HepG2 (cell line): ENCODE data around the gene JMJD6. TPM values are rescaled to one million over a fixed set of nuclear protein-coding genes. Genes with fewer than 3 reads are reported as not detected.

Experiments used
- CBX2 ChIP-seq, 2 experiments: fragments of 200-600 bp in 1 of 2; sonication (generic); formaldehyde crosslinking in 1 of 2; IDR thresholded peaks; 2 replicates each; pipeline versions ENCODE4 v1.7.0 to v1.8.1; 2018 to 2022; ENCODE audit warnings: low read depth in 2 of 2, low read length in 1 of 2, mild to moderate bottlenecking in 1 of 2, missing genetic modification reagents in 1 of 2
- CERS6 ChIP-seq: sonication (generic); formaldehyde crosslinking; IDR thresholded peaks from 2 replicates; pipeline ENCODE4 v1.5.0; 2020; ENCODE audit warnings: missing genetic modification reagents
- DMAP1 ChIP-seq: IDR thresholded peaks from 2 replicates; pipeline ENCODE4 v1.6.1; 2016
- ELF3 ChIP-seq: IDR thresholded peaks from 2 replicates; pipeline ENCODE4 v1.6.1; 2016; ENCODE audit warnings: missing genetic modification reagents, missing compliant biosample characterization
- ERF ChIP-seq: IDR thresholded peaks from 2 replicates; pipeline ENCODE4 v1.6.1; 2018; ENCODE audit warnings: missing biosample characterization, missing genetic modification reagents
- FOXA3 ChIP-seq: IDR thresholded peaks from 2 replicates; pipeline ENCODE4 v1.6.1; 2016; ENCODE audit warnings: missing genetic modification reagents, missing compliant biosample characterization
- FOXJ3 ChIP-seq: sonication (generic); formaldehyde crosslinking; IDR thresholded peaks from 2 replicates; pipeline ENCODE4 v1.4.0; 2020; ENCODE audit warnings: missing genetic modification reagents, mild to moderate bottlenecking, borderline replicate concordance
- MAF1 ChIP-seq: sonication (generic); formaldehyde crosslinking; IDR thresholded peaks from 2 replicates; pipeline ENCODE4 v1.5.0; 2020; ENCODE audit warnings: missing genetic modification reagents, borderline replicate concordance
- MAFF ChIP-seq: IDR thresholded peaks from 2 replicates; pipeline ENCODE4 v1.6.1; 2011; ENCODE audit warnings: low read depth, low read length, improper control_type of control experiment
- RARG ChIP-seq: sonication (generic); formaldehyde crosslinking; IDR thresholded peaks from 2 replicates; pipeline ENCODE4 v1.4.0; 2020; ENCODE audit warnings: low read depth, mild to moderate bottlenecking, missing genetic modification reagents
- SMAD9 ChIP-seq: sonication (generic); formaldehyde crosslinking; IDR thresholded peaks from 2 replicates; pipeline ENCODE4 v1.5.1; 2020; ENCODE audit warnings: mild to moderate bottlenecking, missing genetic modification reagents
- USF2 ChIP-seq, 2 experiments: sonication (generic) in 1 of 2; formaldehyde crosslinking in 1 of 2; IDR thresholded peaks; 2 replicates each; pipeline versions ENCODE4 v1.5.1 to v1.6.1; 2011 to 2020; ENCODE audit warnings: borderline replicate concordance in 1 of 2, low read depth in 1 of 2, low read length in 1 of 2, mild to moderate bottlenecking in 1 of 2, missing genetic modification reagents in 1 of 2, moderate library complexity in 1 of 2
- ZNF138 ChIP-seq: sonication (generic); formaldehyde crosslinking; IDR thresholded peaks from 2 replicates; pipeline ENCODE4 v1.5.0; 2020; ENCODE audit warnings: mild to moderate bottlenecking, low read depth, missing genetic modification reagents
- ZNF180 ChIP-seq: sonication (generic); formaldehyde crosslinking; IDR thresholded peaks from 2 replicates; pipeline ENCODE4 v1.4.0; 2020; ENCODE audit warnings: low read depth, missing genetic modification reagents, borderline replicate concordance
- ZNF3 ChIP-seq: IDR thresholded peaks from 2 replicates; pipeline ENCODE4 v1.7.0; 2017; ENCODE audit warnings: inconsistent platforms
- ZNF317 ChIP-seq: sonication (generic); formaldehyde crosslinking; IDR thresholded peaks from 2 replicates; pipeline ENCODE4 v1.5.0; 2020; ENCODE audit warnings: mild to moderate bottlenecking, missing genetic modification reagents
- ZNF367 ChIP-seq: sonication (generic); formaldehyde crosslinking; IDR thresholded peaks from 2 replicates; pipeline ENCODE4 v1.4.0; 2020; ENCODE audit warnings: missing genetic modification reagents, borderline replicate concordance
- ZNF383 ChIP-seq: sonication (generic); formaldehyde crosslinking; IDR thresholded peaks from 2 replicates; pipeline ENCODE4 v1.4.0; 2020; ENCODE audit warnings: missing genetic modification reagents, mild to moderate bottlenecking, borderline replicate concordance
- ZNF562 ChIP-seq: sonication (generic); formaldehyde crosslinking; IDR thresholded peaks from 2 replicates; pipeline ENCODE4 v1.8.0; 2022; ENCODE audit warnings: missing genetic modification reagents, borderline replicate concordance
- ZNF614 ChIP-seq: IDR thresholded peaks from 2 replicates; pipeline ENCODE4 v1.6.1; 2018; ENCODE audit warnings: missing biosample characterization, missing genetic modification reagents, inconsistent platforms, borderline replicate concordance
- ZZZ3 ChIP-seq: sonication (generic); formaldehyde crosslinking; IDR thresholded peaks from 2 replicates; pipeline ENCODE4 v1.4.0; 2020; ENCODE audit warnings: missing genetic modification reagents, mild to moderate bottlenecking, borderline replicate concordance
- polyA plus RNA-seq, 8 experiments: library from polyadenylated mRNA; depleted of rRNA in 3 of 8; stranded (reverse) in 7 of 8; unstranded in 1 of 8; fragments of >200 nt; fragmentation: Illumina TruSeq in 4 of 8; extraction: Trizol in 4 of 8; gene quantifications; 2 replicates each; pipeline versions ENCODE4 v1.2.1 to v1.2.3, GENCODE V29; 2011 to 2016; ENCODE audit warnings: low read depth in 4 of 8, missing spikeins in 1 of 8, mixed read lengths in 1 of 8; ENCODE audit not compliant: insufficient read depth in 1 of 8
- total RNA-seq, 5 experiments: library from RNA; depleted of rRNA; stranded (reverse); fragments of >200 nt; fragmentation: Illumina TruSeq; extraction: Trizol; gene quantifications; 2 replicates each; pipeline ENCODE4 v1.2.3, GENCODE V29; 2016; ENCODE audit warnings: low read depth in 1 of 5
- TF ChIP-seq, protein P1 (sequence below): sonication (generic); formaldehyde crosslinking; IDR thresholded peaks from 2 replicates; pipeline ENCODE4 v1.5.0; 2020; ENCODE audit warnings: mild to moderate bottlenecking, missing genetic modification reagents, moderate library complexity
- TF ChIP-seq, protein P2 (sequence below): sonication (generic); formaldehyde crosslinking; IDR thresholded peaks from 2 replicates; pipeline ENCODE4 v1.4.0; 2020; ENCODE audit warnings: missing genetic modification reagents, mild to moderate bottlenecking, borderline replicate concordance

Gene JMJD6
- total and polyA plus RNA-seq, 2 of the 13 experiments (the other 11 are each of a cell fraction or from before 2014, with no cell fraction given), result 33.6 to 41.0 TPM

DNA sequence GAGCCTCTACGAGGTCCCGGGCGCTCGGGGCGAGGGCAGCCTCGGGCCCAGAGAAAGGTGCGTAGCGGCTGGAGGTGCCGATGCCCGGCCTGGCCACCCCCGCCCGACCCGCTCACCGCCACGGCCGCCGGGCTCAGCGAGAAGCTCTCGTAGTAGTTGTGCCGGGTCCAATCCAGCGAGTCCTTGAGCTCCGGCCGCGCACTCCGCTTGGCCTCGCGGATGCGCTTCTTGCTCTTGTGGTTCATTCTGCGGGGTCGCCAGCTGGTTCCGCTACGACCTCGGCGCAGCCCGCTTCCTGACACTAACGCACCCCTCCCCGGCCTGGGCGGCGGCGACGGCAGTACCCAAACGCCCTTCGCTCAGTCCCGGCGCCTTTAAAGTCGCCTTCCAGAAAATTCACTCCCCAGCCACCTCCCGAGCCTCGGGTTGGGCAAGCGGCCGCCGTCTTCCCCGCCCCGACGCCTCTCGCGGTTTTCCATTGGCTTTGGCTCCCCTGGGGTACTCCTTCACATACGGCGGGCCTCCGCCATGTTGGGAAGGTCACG is at the start of gene JMJD6 (continued):
- TF ChIP-seq MAF1 (CRISPR knock-in tag) (no peak), USF2 (IDR thresholded peaks at IDR 0.05; ENCODE audit: low read depth, low read length) (no peak), USF2 (CRISPR knock-in tag; IDR thresholded peaks at IDR 0.05; ENCODE audit: borderline replicate concordance) (peak; percentile 46; the same call in 1 of the 2 replicates), ZNF614 (CRISPR knock-in tag) (0 out of 2 replicates have a peak, but pooled peaks have one; percentile 2), MAFF (no peak), ZNF138 (peak; percentile 74; the same call in 1 of the 2 replicates), FOXJ3 (no peak), FOXA3 (peak; percentile 42), RARG (CRISPR knock-in tag) (no peak), ZNF180 (CRISPR knock-in tag) (no peak), ZNF367 (CRISPR knock-in tag) (peak; percentile 7; the same call in 1 of the 2 replicates), ZZZ3 (CRISPR knock-in tag) (no peak), ELF3 (peak; percentile 57), ZNF562 (no peak), ZNF383 (CRISPR knock-in tag) (no peak), CBX2 (IDR thresholded peaks at IDR 0.05; ENCODE audit: low read depth, low read length) (no peak), CBX2 (CRISPR knock-in tag; IDR thresholded peaks at IDR 0.05; ENCODE audit: low read depth) (no peak), ZNF3 (CRISPR knock-in tag) (no peak), ZNF317 (no peak), SMAD9 (CRISPR knock-in tag) (no peak), DMAP1 (CRISPR knock-in tag) (peak; percentile 82), CERS6 (CRISPR knock-in tag) (no peak), ERF (CRISPR knock-in tag) (no peak; the same call in 1 of the 2 replicates)
- TF ChIP-seq, protein P1, sequence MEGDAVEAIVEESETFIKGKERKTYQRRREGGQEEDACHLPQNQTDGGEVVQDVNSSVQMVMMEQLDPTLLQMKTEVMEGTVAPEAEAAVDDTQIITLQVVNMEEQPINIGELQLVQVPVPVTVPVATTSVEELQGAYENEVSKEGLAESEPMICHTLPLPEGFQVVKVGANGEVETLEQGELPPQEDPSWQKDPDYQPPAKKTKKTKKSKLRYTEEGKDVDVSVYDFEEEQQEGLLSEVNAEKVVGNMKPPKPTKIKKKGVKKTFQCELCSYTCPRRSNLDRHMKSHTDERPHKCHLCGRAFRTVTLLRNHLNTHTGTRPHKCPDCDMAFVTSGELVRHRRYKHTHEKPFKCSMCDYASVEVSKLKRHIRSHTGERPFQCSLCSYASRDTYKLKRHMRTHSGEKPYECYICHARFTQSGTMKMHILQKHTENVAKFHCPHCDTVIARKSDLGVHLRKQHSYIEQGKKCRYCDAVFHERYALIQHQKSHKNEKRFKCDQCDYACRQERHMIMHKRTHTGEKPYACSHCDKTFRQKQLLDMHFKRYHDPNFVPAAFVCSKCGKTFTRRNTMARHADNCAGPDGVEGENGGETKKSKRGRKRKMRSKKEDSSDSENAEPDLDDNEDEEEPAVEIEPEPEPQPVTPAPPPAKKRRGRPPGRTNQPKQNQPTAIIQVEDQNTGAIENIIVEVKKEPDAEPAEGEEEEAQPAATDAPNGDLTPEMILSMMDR (CRISPR knock-in tag), result no peak
- TF ChIP-seq, protein P2, sequence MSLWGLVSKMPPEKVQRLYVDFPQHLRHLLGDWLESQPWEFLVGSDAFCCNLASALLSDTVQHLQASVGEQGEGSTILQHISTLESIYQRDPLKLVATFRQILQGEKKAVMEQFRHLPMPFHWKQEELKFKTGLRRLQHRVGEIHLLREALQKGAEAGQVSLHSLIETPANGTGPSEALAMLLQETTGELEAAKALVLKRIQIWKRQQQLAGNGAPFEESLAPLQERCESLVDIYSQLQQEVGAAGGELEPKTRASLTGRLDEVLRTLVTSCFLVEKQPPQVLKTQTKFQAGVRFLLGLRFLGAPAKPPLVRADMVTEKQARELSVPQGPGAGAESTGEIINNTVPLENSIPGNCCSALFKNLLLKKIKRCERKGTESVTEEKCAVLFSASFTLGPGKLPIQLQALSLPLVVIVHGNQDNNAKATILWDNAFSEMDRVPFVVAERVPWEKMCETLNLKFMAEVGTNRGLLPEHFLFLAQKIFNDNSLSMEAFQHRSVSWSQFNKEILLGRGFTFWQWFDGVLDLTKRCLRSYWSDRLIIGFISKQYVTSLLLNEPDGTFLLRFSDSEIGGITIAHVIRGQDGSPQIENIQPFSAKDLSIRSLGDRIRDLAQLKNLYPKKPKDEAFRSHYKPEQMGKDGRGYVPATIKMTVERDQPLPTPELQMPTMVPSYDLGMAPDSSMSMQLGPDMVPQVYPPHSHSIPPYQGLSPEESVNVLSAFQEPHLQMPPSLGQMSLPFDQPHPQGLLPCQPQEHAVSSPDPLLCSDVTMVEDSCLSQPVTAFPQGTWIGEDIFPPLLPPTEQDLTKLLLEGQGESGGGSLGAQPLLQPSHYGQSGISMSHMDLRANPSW (CRISPR knock-in tag), result peak; percentile 85; the same call in 1 of the 2 replicates
